HCT116 (cell line): Measurements from ENCODE around the gene SPRN. TPM values are rescaled to one million over a fixed set of nuclear protein-coding genes. Genes with fewer than 3 reads are reported as not detected.

Source experiments
- ATAC-seq: fragments of 200-7000 bp; cut with Tn5 transposase; 2 replicates; pipeline ENCODE4 v1.9.1; 2020; ENCODE audit warnings: mild to moderate bottlenecking, moderate library complexity
- BruUV-seq: library from RNA; stranded (reverse); fragments of 400-500 nt; replicated peaks from 2 replicates; lab custom pipeline; 2021; lab: Mats Ljungman, UMichigan
- CTCF ChIA-PET: fragments of 300-600 bp; sonication (Branson Sonifier 250); formaldehyde crosslinking; loops from one replicate; lab custom pipeline; 2021; ENCODE audit warnings: antibody characterized with exemption; lab: Charles Lee
- POLR2A ChIA-PET: fragments of 300-600, 350-600 bp; sonication (Branson Sonifier 250); formaldehyde crosslinking; loops from one replicate; lab custom pipeline; 2021; ENCODE audit warnings: antibody characterized with exemption; lab: Charles Lee
- RAD21 ChIA-PET, 2 experiments: fragments of 300-600 bp; sonication (Branson Sonifier 250); formaldehyde crosslinking; loops; one replicate each; lab custom pipeline; 2023; ENCODE audit warnings: low total read pairs in 2 of 2; ENCODE audit not compliant: uncharacterized antibody in 2 of 2, unreplicated experiment in 2 of 2, low non-redundant PET in 1 of 2; lab: Charles Lee
- DNase-seq: peaks from one replicate; pipeline ENCODE4 v3.0.0-alpha.2; 2010; ENCODE audit warnings: low read depth, low spot score
- H2AFZ ChIP-seq: fragments of 200-600 bp; shearing (Covaris generic), sonication (generic); 2 replicates; pipeline ENCODE4 v1.6.1; 2017; ENCODE audit warnings: low read depth, mixed run types, mixed read lengths, antibody characterized with exemption, low read length; ENCODE audit not compliant: poor library complexity, severe bottlenecking
- H3K27ac ChIP-seq: 2 replicates; pipeline ENCODE4 v1.5.1; 2012; ENCODE audit warnings: low read depth, low read length
- H3K27me3 ChIP-seq: fragments of 200-600 bp; sonication (generic); 2 replicates; pipeline ENCODE4 v1.6.1; 2016; ENCODE audit warnings: mixed run types, low read length, mixed read lengths; ENCODE audit not compliant: insufficient read depth
- H3K36me3 ChIP-seq, 2 experiments: fragments of 200-500 bp in 1 of 2; fragments of 200-600 bp in 1 of 2; sonication (Bioruptor generic) in 1 of 2; sonication (generic) in 1 of 2; 2 replicates each; pipeline versions ENCODE4 v1.5.1 to v1.6.1; 2014 to 2016; ENCODE audit warnings: low read length in 2 of 2, inconsistent platforms in 1 of 2, mixed read lengths in 1 of 2, mixed run types in 1 of 2; ENCODE audit not compliant: insufficient read depth in 2 of 2, control insufficient read depth in 1 of 2
- H3K4me1 ChIP-seq, 2 experiments: fragments of 200-600 bp in 1 of 2; sonication (generic) in 1 of 2; 2 replicates each; pipeline versions ENCODE4 v1.5.1 to v1.6.1; 2012 to 2017; ENCODE audit warnings: low read length in 2 of 2, inconsistent platforms in 1 of 2, mild to moderate bottlenecking in 1 of 2, mixed read lengths in 1 of 2, mixed run types in 1 of 2, moderate library complexity in 1 of 2; ENCODE audit not compliant: insufficient read depth in 2 of 2, control insufficient read depth in 1 of 2
- H3K4me2 ChIP-seq: fragments of 200-600 bp; sonication (generic); 2 replicates; pipeline ENCODE4 v1.6.1; 2017; ENCODE audit warnings: mixed run types, low read length, mixed read lengths
- H3K4me3 ChIP-seq, 2 experiments: fragments of 200-600 bp in 1 of 2; sonication (generic) in 1 of 2; replicated peaks in 1 of 2; 2 replicates each; pipeline ENCODE4 v1.5.1; 2011 to 2016; ENCODE audit warnings: low read length in 2 of 2, control low read depth in 1 of 2, low read depth in 1 of 2, mild to moderate bottlenecking in 1 of 2, mixed read lengths in 1 of 2, mixed run types in 1 of 2
- H3K79me2 ChIP-seq: fragments of 200-600 bp; sonication (generic); 2 replicates; pipeline ENCODE4 v1.6.1; 2017; ENCODE audit warnings: mild to moderate bottlenecking, mixed run types, low read length, moderate library complexity, mixed read lengths; ENCODE audit not compliant: insufficient read depth
- H3K9ac ChIP-seq: fragments of 200-600 bp; sonication (generic); 2 replicates; pipeline ENCODE4 v1.6.1; 2016; ENCODE audit warnings: low read length, mixed read lengths
- H3K9me2 ChIP-seq: fragments of 200-600 bp; sonication (generic), shearing (Covaris generic); 2 replicates; pipeline ENCODE4 v1.6.1; 2017; ENCODE audit warnings: mixed run types, mild to moderate bottlenecking, moderate library complexity; ENCODE audit not compliant: insufficient read depth
- H3K9me3 ChIP-seq, 2 experiments: fragments of 200-500 bp in 1 of 2; fragments of 200-600 bp in 1 of 2; sonication (Bioruptor generic) in 1 of 2; sonication (generic) in 1 of 2; 2 replicates each; pipeline ENCODE4 v1.6.1; 2014 to 2017; ENCODE audit warnings: low read length in 2 of 2, mixed read lengths in 2 of 2, inconsistent platforms in 1 of 2, low read depth in 1 of 2, mild to moderate bottlenecking in 1 of 2, mixed run types in 1 of 2, moderate library complexity in 1 of 2; ENCODE audit not compliant: control insufficient read depth in 1 of 2, insufficient read depth in 1 of 2
- H4K20me1 ChIP-seq: fragments of 200-600 bp; sonication (generic), shearing (Covaris generic); 2 replicates; pipeline ENCODE4 v1.6.1; 2017; ENCODE audit warnings: mixed run types, mild to moderate bottlenecking, moderate library complexity; ENCODE audit not compliant: insufficient read depth
- ATF3 ChIP-seq: IDR thresholded peaks from 2 replicates; pipeline ENCODE4 v1.6.1; 2012
- CBX3 ChIP-seq: IDR thresholded peaks from 2 replicates; pipeline ENCODE4 v1.6.1; 2012; ENCODE audit warnings: low read depth
- CEBPB ChIP-seq: IDR thresholded peaks from 2 replicates; pipeline ENCODE4 v1.6.1; 2012; ENCODE audit warnings: low read depth
- ELF1 ChIP-seq: IDR thresholded peaks from 2 replicates; pipeline ENCODE4 v1.6.1; 2012; ENCODE audit warnings: low read depth, borderline replicate concordance
- EZH2 ChIP-seq: fragments of 200-600 bp; sonication (generic); IDR thresholded peaks from 2 replicates; pipeline ENCODE4 v1.6.1; 2017; ENCODE audit warnings: antibody characterized with exemption, mixed run types
- EZH2phosphoT487 ChIP-seq: fragments of 200-600 bp; IDR thresholded peaks from 2 replicates; pipeline ENCODE4 v1.6.1; 2018; ENCODE audit warnings: antibody characterized with exemption, borderline replicate concordance
- FOSL1 ChIP-seq: IDR thresholded peaks from 2 replicates; pipeline ENCODE4 v1.6.1; 2012; ENCODE audit warnings: low read depth
- JUND ChIP-seq: IDR thresholded peaks from 2 replicates; pipeline ENCODE4 v1.6.1; 2012
- MAX ChIP-seq: IDR thresholded peaks from 2 replicates; pipeline ENCODE4 v1.6.1; 2012
- POLR2A ChIP-seq: IDR thresholded peaks from 2 replicates; pipeline ENCODE4 v1.7.0; 2011; ENCODE audit warnings: borderline replicate concordance; ENCODE audit not compliant: insufficient read depth, insufficient read length; ENCODE audit errors: extremely low read depth
- POLR2AphosphoS5 ChIP-seq: IDR thresholded peaks from 2 replicates; pipeline ENCODE4 v1.6.1; 2011; ENCODE audit warnings: mild to moderate bottlenecking, low read depth, low read length, moderate library complexity
- RAD21 ChIP-seq: IDR thresholded peaks from 2 replicates; pipeline ENCODE4 v1.6.1; 2012; ENCODE audit warnings: low read depth, mild to moderate bottlenecking
- SIN3A ChIP-seq: IDR thresholded peaks from 2 replicates; pipeline ENCODE4 v1.6.1; 2012; ENCODE audit warnings: low read depth
- SP1 ChIP-seq: IDR thresholded peaks from 2 replicates; pipeline ENCODE4 v1.6.1; 2012; ENCODE audit warnings: low read depth
- SRF ChIP-seq: IDR thresholded peaks from 2 replicates; pipeline ENCODE4 v1.6.1; 2012; ENCODE audit warnings: low read depth
- TCF7L2 ChIP-seq: IDR thresholded peaks from 2 replicates; pipeline ENCODE4 v1.7.0; 2011; ENCODE audit warnings: borderline replicate concordance, inconsistent platforms; ENCODE audit not compliant: insufficient read depth, insufficient read length; ENCODE audit errors: extremely low read depth
- YY1 ChIP-seq: IDR thresholded peaks from 2 replicates; pipeline ENCODE4 v1.6.1; 2011; ENCODE audit warnings: low read length, low read depth, moderate library complexity, mild to moderate bottlenecking; ENCODE audit not compliant: insufficient replicate concordance; ENCODE audit errors: extremely low read depth
- ZFX ChIP-seq: fragments of 450-650 bp; IDR thresholded peaks from 2 replicates; pipeline ENCODE4 v1.6.1; 2017
- intact Hi-C: fragments of 100-400 bp; cut with micrococcal nuclease; formaldehyde crosslinking; loops from 2 replicates; pipeline ENCODE4 v1.10.0; 2022
- total RNA-seq: library from RNA; stranded (reverse); gene quantifications from one replicate; pipeline ENCODE4 v1.2.1, GENCODE V29; 2021; ENCODE audit not compliant: unreplicated experiment
- TF ChIP-seq, protein P1 (sequence below): IDR thresholded peaks from 2 replicates; pipeline ENCODE4 v1.6.1; 2011; ENCODE audit warnings: mild to moderate bottlenecking, low read length, moderate library complexity; ENCODE audit not compliant: insufficient replicate concordance; ENCODE audit errors: extremely low read depth
- TF ChIP-seq, protein P2 (sequence below): IDR thresholded peaks from 2 replicates; pipeline ENCODE4 v1.6.1; 2012; ENCODE audit warnings: low read depth

The SPRN gene
- total RNA-seq, 1 experiment from 2014 or later: not detected

- H3K9me2 ChIP-seq: no peaks in the 10 kb centered on the region
- peaks cover 3 to 7% of the 10 kb centered on the region in 2 experiments; a peak in 3 of 4 replicates for H3K36me3 ChIP-seq
- peak overlapping the region; percentile 80 for H3K4me2 ChIP-seq
- no peaks in the 10 kb centered on the region for H4K20me1 ChIP-seq
- no peaks in the 10 kb centered on the region for H3K27me3 ChIP-seq
- TF ChIP-seq, protein P1, sequence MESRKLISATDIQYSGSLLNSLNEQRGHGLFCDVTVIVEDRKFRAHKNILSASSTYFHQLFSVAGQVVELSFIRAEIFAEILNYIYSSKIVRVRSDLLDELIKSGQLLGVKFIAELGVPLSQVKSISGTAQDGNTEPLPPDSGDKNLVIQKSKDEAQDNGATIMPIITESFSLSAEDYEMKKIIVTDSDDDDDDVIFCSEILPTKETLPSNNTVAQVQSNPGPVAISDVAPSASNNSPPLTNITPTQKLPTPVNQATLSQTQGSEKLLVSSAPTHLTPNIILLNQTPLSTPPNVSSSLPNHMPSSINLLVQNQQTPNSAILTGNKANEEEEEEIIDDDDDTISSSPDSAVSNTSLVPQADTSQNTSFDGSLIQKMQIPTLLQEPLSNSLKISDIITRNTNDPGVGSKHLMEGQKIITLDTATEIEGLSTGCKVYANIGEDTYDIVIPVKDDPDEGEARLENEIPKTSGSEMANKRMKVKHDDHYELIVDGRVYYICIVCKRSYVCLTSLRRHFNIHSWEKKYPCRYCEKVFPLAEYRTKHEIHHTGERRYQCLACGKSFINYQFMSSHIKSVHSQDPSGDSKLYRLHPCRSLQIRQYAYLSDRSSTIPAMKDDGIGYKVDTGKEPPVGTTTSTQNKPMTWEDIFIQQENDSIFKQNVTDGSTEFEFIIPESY: no peak
- TF ChIP-seq ZFX (no peak), SP1 (no peak), FOSL1 (no peak), RAD21 (no peak), SRF (no peak), POLR2A (no peak), CEBPB (no peak), EZH2phosphoT487 (no peak), MAX (no peak), SIN3A (no peak), TCF7L2 (no peak), JUND (no peak), ATF3 (no peak), YY1 (no peak), POLR2AphosphoS5 (no peak), CBX3 (no peak), EZH2 (no peak), ELF1 (no peak)
- TF ChIP-seq, protein P2, sequence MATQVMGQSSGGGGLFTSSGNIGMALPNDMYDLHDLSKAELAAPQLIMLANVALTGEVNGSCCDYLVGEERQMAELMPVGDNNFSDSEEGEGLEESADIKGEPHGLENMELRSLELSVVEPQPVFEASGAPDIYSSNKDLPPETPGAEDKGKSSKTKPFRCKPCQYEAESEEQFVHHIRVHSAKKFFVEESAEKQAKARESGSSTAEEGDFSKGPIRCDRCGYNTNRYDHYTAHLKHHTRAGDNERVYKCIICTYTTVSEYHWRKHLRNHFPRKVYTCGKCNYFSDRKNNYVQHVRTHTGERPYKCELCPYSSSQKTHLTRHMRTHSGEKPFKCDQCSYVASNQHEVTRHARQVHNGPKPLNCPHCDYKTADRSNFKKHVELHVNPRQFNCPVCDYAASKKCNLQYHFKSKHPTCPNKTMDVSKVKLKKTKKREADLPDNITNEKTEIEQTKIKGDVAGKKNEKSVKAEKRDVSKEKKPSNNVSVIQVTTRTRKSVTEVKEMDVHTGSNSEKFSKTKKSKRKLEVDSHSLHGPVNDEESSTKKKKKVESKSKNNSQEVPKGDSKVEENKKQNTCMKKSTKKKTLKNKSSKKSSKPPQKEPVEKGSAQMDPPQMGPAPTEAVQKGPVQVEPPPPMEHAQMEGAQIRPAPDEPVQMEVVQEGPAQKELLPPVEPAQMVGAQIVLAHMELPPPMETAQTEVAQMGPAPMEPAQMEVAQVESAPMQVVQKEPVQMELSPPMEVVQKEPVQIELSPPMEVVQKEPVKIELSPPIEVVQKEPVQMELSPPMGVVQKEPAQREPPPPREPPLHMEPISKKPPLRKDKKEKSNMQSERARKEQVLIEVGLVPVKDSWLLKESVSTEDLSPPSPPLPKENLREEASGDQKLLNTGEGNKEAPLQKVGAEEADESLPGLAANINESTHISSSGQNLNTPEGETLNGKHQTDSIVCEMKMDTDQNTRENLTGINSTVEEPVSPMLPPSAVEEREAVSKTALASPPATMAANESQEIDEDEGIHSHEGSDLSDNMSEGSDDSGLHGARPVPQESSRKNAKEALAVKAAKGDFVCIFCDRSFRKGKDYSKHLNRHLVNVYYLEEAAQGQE: no peak
- H3K4me1 ChIP-seq: peaks cover 2 to 10% of the 10 kb centered on the region in 2 experiments
- intact Hi-C loops: no loop called here
- peaks cover 22% of the 10 kb centered on the region for H3K79me2 ChIP-seq
- peak overlapping the region; percentile 95 for H3K9ac ChIP-seq
- H2AFZ ChIP-seq: no peak overlapping the region
- TSS peak; percentile 41 for BruUV-seq
- H3K9me3 ChIP-seq: no peaks in the 10 kb centered on the region
- POLR2A ChIA-PET: no interaction called here
- no peak for ATAC-seq
- CTCF ChIA-PET: no interaction called here
- peak overlapping the region; percentile 81 to 88 for H3K4me3 ChIP-seq
- RAD21 ChIA-PET: no interaction called here
- H3K27ac ChIP-seq: peak overlapping the region; percentile 80
- no peak for DNase-seq
These were observed 29.6 kb downstream of the SPRN start for GRCh38 chr10:133394801-133395221.
